H7 (cell line): ENCODE measurements around the gene TNFRSF1B. TPM values are rescaled to one million over a fixed set of nuclear protein-coding genes. Genes with fewer than 3 reads are reported as not detected.

Experiments used
- DNase-seq: peaks from one replicate; pipeline ENCODE4 v3.0.0; 2012
- H3K27me3 ChIP-seq: 2 replicates; pipeline ENCODE4 v1.6.0; 2011; ENCODE audit warnings: mild to moderate bottlenecking, low read length; ENCODE audit not compliant: control insufficient read depth, insufficient read depth
- H3K36me3 ChIP-seq: replicated peaks from 2 replicates; pipeline ENCODE4 v1.5.1; 2011; ENCODE audit warnings: low read length; ENCODE audit not compliant: control insufficient read depth, insufficient read depth
- H3K4me3 ChIP-seq: 2 replicates; pipeline ENCODE4 v1.5.1; 2011; ENCODE audit warnings: low read depth, mild to moderate bottlenecking, control low read depth, low read length, moderate library complexity; ENCODE audit not compliant: insufficient read depth
- total RNA-seq: library from RNA; depleted of rRNA; stranded (reverse); fragments of >200 nt; shearing (Covaris generic); gene quantifications from 2 replicates; pipeline ENCODE4 v1.2.3, GENCODE V29; 2014

The TNFRSF1B gene
- total RNA-seq, 1 experiment from 2014 or later, result 1.3 TPM

- no peak overlapping the region for H3K4me3 ChIP-seq
- H3K36me3 ChIP-seq, result no peaks in the 10 kb centered on the region
- DNase-seq, result no peak
- peaks cover 11% of the 10 kb centered on the region for H3K27me3 ChIP-seq
Measured at GRCh38 chr1:12173041-12173509, 6.3 kb downstream of the TNFRSF1B start.

GRCh38 chr1:12173631-12174121 is 6.9 kb downstream of the TNFRSF1B start:
- no peaks in the 10 kb centered on the region for H3K36me3 ChIP-seq
- DNase-seq, result no peak

GRCh38 chr1:12174924-12175810 is 8.4 kb downstream of the TNFRSF1B start:
- no peaks in the 10 kb centered on the region; the same call in 1 of the 2 replicates for H3K27me3 ChIP-seq
- no peaks in the 10 kb centered on the region for H3K36me3 ChIP-seq
- peak; percentile 85 for DNase-seq
- no peak overlapping the region for H3K4me3 ChIP-seq

More at GRCh38 chr1:12173631-12174121, 6.9 kb downstream of the TNFRSF1B start:
- peaks cover 5% of the 10 kb centered on the region for H3K27me3 ChIP-seq
- no peak overlapping the region for H3K4me3 ChIP-seq

- DNase-seq, result no peak
- Histone ChIP-seq H3K4me3 (no peak overlapping the region), H3K36me3 (no peaks in the 10 kb centered on the region), H3K27me3 (no peaks in the 10 kb centered on the region; the same call in 1 of the 2 replicates)
Measured at GRCh38 chr1:12176298-12177118, 9.7 kb downstream of the TNFRSF1B start.

- no peaks in the 10 kb centered on the region for H3K36me3 ChIP-seq
- DNase-seq, result peak; percentile 75
Measured at GRCh38 chr1:12177156-12177998, 10.6 kb downstream of the TNFRSF1B start.

GRCh38 chr1:12177999-12178441 is 11.2 kb downstream of the TNFRSF1B start:
- no peaks in the 10 kb centered on the region for H3K36me3 ChIP-seq
- H3K27me3 ChIP-seq, result no peaks in the 10 kb centered on the region; the same call in 1 of the 2 replicates
- peak; percentile 68 for DNase-seq
- H3K4me3 ChIP-seq, result no peak overlapping the region

More at GRCh38 chr1:12177156-12177998, 10.6 kb downstream of the TNFRSF1B start:
- no peak overlapping the region for H3K4me3 ChIP-seq
- no peaks in the 10 kb centered on the region; the same call in 1 of the 2 replicates for H3K27me3 ChIP-seq

GRCh38 chr1:12178511-12178910 is 11.7 kb downstream of the TNFRSF1B start:
- no peak for DNase-seq
- H3K4me3 ChIP-seq, result no peak overlapping the region

GRCh38 chr1:12179111-12179519 is 12.3 kb downstream of the TNFRSF1B start:
- Histone ChIP-seq H3K27me3 (no peaks in the 10 kb centered on the region; the same call in 1 of the 2 replicates), H3K36me3 (no peaks in the 10 kb centered on the region), H3K4me3 (no peak overlapping the region)
- no peak for DNase-seq

More at GRCh38 chr1:12178511-12178910, 11.7 kb downstream of the TNFRSF1B start:
- no peaks in the 10 kb centered on the region for H3K36me3 ChIP-seq
- H3K27me3 ChIP-seq, result no peaks in the 10 kb centered on the region; the same call in 1 of the 2 replicates

- Histone ChIP-seq H3K27me3 (no peaks in the 10 kb centered on the region; the same call in 1 of the 2 replicates), H3K4me3 (no peak overlapping the region), H3K36me3 (no peaks in the 10 kb centered on the region)
- DNase-seq, result no peak
Measured at GRCh38 chr1:12179676-12180075, 12.9 kb downstream of the TNFRSF1B start.

GRCh38 chr1:12180315-12180714 is 13.5 kb downstream of the TNFRSF1B start:
- Histone ChIP-seq H3K27me3 (no peaks in the 10 kb centered on the region; the same call in 1 of the 2 replicates), H3K36me3 (no peaks in the 10 kb centered on the region), H3K4me3 (no peak overlapping the region)
- no peak for DNase-seq

- Histone ChIP-seq H3K36me3 (no peaks in the 10 kb centered on the region), H3K4me3 (no peak overlapping the region), H3K27me3 (no peaks in the 10 kb centered on the region; the same call in 1 of the 2 replicates)
- DNase-seq, result no peak
Measured at GRCh38 chr1:12180903-12181302, 14.1 kb downstream of the TNFRSF1B start.

GRCh38 chr1:12181568-12181967 is 14.8 kb downstream of the TNFRSF1B start:
- Histone ChIP-seq H3K36me3 (no peaks in the 10 kb centered on the region), H3K4me3 (no peak overlapping the region), H3K27me3 (no peaks in the 10 kb centered on the region; the same call in 1 of the 2 replicates)
- DNase-seq, result no peak

- no peak overlapping the region for H3K4me3 ChIP-seq
- no peaks in the 10 kb centered on the region for H3K36me3 ChIP-seq
- DNase-seq, result no peak
- H3K27me3 ChIP-seq, result no peaks in the 10 kb centered on the region; the same call in 1 of the 2 replicates
Measured at GRCh38 chr1:12182410-12182984, 15.7 kb downstream of the TNFRSF1B start.
